Activated CD4-positive, alpha-beta T cell treated with anti-CD3 and anti-CD28 coated beads, Interleukin-2, amount 10 ng/mL, durations not matched to agents 24 days and 14 days (primary cell): ENCODE measurements around the gene NKX3-2. TPM values are rescaled to one million over a fixed set of nuclear protein-coding genes. Genes with fewer than 3 reads are reported as not detected.

Source experiments
- DNase-seq: peaks from one replicate; pipeline ENCODE4 v3.0.0; 2022
- H3K27ac Mint-ChIP-seq: one replicate; pipeline ENCODE4 v1.8.0; 2022; ENCODE audit warnings: mild to moderate bottlenecking, mixed read lengths
- H3K27me3 Mint-ChIP-seq: one replicate; pipeline ENCODE4 v1.8.0; 2022; ENCODE audit warnings: mixed read lengths
- H3K36me3 Mint-ChIP-seq: one replicate; pipeline ENCODE4 v1.8.0; 2022; ENCODE audit warnings: low read depth, mild to moderate bottlenecking, mixed read lengths
- H3K4me1 Mint-ChIP-seq: one replicate; pipeline ENCODE4 v1.8.0; 2021; ENCODE audit warnings: mixed read lengths
- H3K4me3 Mint-ChIP-seq: one replicate; pipeline ENCODE4 v1.8.0; 2022; ENCODE audit warnings: mild to moderate bottlenecking, moderate library complexity, mixed read lengths
- H3K9me3 Mint-ChIP-seq: one replicate; pipeline ENCODE4 v1.8.0; 2021; ENCODE audit warnings: mixed read lengths
- intact Hi-C: fragments of 100-400 bp; cut with micrococcal nuclease; formaldehyde crosslinking; loops from one replicate; pipeline ENCODE4 v1.15.1; 2023
- total RNA-seq: library from RNA; stranded (reverse); gene quantifications from 2 replicates; pipeline ENCODE4 v1.2.3, GENCODE V29; 2022

The NKX3-2 gene
- total RNA-seq, 1 donor from 2014 or later = not detected

GRCh38 chr4:13553081-13553480 is 8.8 kb upstream of the NKX3-2 start:
- no peaks in the 10 kb centered on the region for H3K36me3 Mint-ChIP-seq
- H3K4me1 Mint-ChIP-seq = peaks cover 10% of the 10 kb centered on the region
- no peak overlapping the region for H3K4me3 Mint-ChIP-seq
- peaks cover 37% of the 10 kb centered on the region for H3K27me3 Mint-ChIP-seq
- no peaks in the 10 kb centered on the region for H3K9me3 Mint-ChIP-seq
- DNase-seq = no peak
- H3K27ac Mint-ChIP-seq = no peak overlapping the region
- intact Hi-C loops = no loop called here

- peaks cover 4% of the 10 kb centered on the region for H3K9me3 Mint-ChIP-seq
- intact Hi-C loops = loop anchor here (1.0 to 5.0 kb wide), 3 partner anchors 697 to 1782 kb away; no protein-coding TSS in a partner anchor
- peaks cover 27% of the 10 kb centered on the region for H3K4me1 Mint-ChIP-seq
- DNase-seq = peak; percentile 95
- H3K27me3 Mint-ChIP-seq = peaks cover 61% of the 10 kb centered on the region
- H3K4me3 Mint-ChIP-seq = peak overlapping the region; percentile 80
- peak overlapping the region; percentile 9 for H3K27ac Mint-ChIP-seq
- H3K36me3 Mint-ChIP-seq = peaks cover 8% of the 10 kb centered on the region
These were observed 4.8 kb upstream of the NKX3-2 start for GRCh38 chr4:13548984-13549546.

GRCh38 chr4:13548059-13548983 is 4.0 kb upstream of the NKX3-2 start:
- DNase-seq = no peak
- peaks cover 8% of the 10 kb centered on the region for H3K36me3 Mint-ChIP-seq
- intact Hi-C loops = loop anchor here (5.0 kb wide), 1 partner anchor 1781 kb away; no protein-coding TSS in a partner anchor
- H3K4me3 Mint-ChIP-seq = peak overlapping the region; percentile 80
- H3K9me3 Mint-ChIP-seq = peaks cover 4% of the 10 kb centered on the region
- no peak overlapping the region for H3K27ac Mint-ChIP-seq
- H3K4me1 Mint-ChIP-seq = peaks cover 27% of the 10 kb centered on the region
- H3K27me3 Mint-ChIP-seq = peaks cover 62% of the 10 kb centered on the region

- peak; percentile 78 for DNase-seq
- intact Hi-C loops = loop anchor here (2.0 to 5.0 kb wide), 2 partner anchors 63 to 1780 kb away; partner anchors contain the start of gene RAB28
- Mint-ChIP-seq H3K27me3 (peaks cover 65% of the 10 kb centered on the region), H3K36me3 (peaks cover 9% of the 10 kb centered on the region), H3K27ac (peak overlapping the region; percentile 58), H3K9me3 (peaks cover 4% of the 10 kb centered on the region), H3K4me1 (peaks cover 27% of the 10 kb centered on the region), H3K4me3 (peak overlapping the region; percentile 78)
These were observed 3.3 kb upstream of the NKX3-2 start for GRCh38 chr4:13547485-13548041.

- Mint-ChIP-seq H3K36me3 (peaks cover 9% of the 10 kb centered on the region), H3K4me3 (peak overlapping the region; percentile 78), H3K4me1 (peaks cover 27% of the 10 kb centered on the region), H3K9me3 (peaks cover 4% of the 10 kb centered on the region), H3K27me3 (peaks cover 66% of the 10 kb centered on the region), H3K27ac (peak overlapping the region; percentile 10)
- intact Hi-C loops = loop anchor here (2.0 to 5.0 kb wide), 2 partner anchors 62 to 1780 kb away; partner anchors contain the start of gene RAB28
- DNase-seq = peak; percentile 77
These were observed 2.7 kb upstream of the NKX3-2 start for GRCh38 chr4:13546941-13547484.

GRCh38 chr4:13546142-13546940 is 2.0 kb upstream of the NKX3-2 start:
- Mint-ChIP-seq H3K36me3 (peaks cover 9% of the 10 kb centered on the region), H3K9me3 (peaks cover 4% of the 10 kb centered on the region), H3K4me1 (peaks cover 27% of the 10 kb centered on the region), H3K27ac (peak overlapping the region; percentile 42), H3K27me3 (peaks cover 66% of the 10 kb centered on the region), H3K4me3 (peak overlapping the region; percentile 78)
- no peak for DNase-seq
- intact Hi-C loops = loop anchor here (2.0 to 5.0 kb wide), 2 partner anchors 62 to 1779 kb away; partner anchors contain the start of gene RAB28

- intact Hi-C loops = loop anchor here (1.0 to 5.0 kb wide), 2 partner anchors 14 to 1778 kb away; no protein-coding TSS in a partner anchor
- Mint-ChIP-seq H3K4me3 (peak overlapping the region; percentile 86), H3K36me3 (peaks cover 9% of the 10 kb centered on the region), H3K4me1 (peaks cover 27% of the 10 kb centered on the region), H3K9me3 (peaks cover 4% of the 10 kb centered on the region), H3K27me3 (peaks cover 66% of the 10 kb centered on the region), H3K27ac (peak overlapping the region; percentile 76)
- DNase-seq = no peak
These were observed 1.1 kb upstream of the NKX3-2 start for GRCh38 chr4:13545394-13545808.

- intact Hi-C loops = loop anchor here (1.0 to 5.0 kb wide), 3 partner anchors 8 to 1777 kb away; no protein-coding TSS in a partner anchor
- H3K36me3 Mint-ChIP-seq = peaks cover 9% of the 10 kb centered on the region
- peaks cover 29% of the 10 kb centered on the region for H3K4me1 Mint-ChIP-seq
- H3K27me3 Mint-ChIP-seq = peaks cover 68% of the 10 kb centered on the region
- DNase-seq = peak; percentile 79
- peaks cover 4% of the 10 kb centered on the region for H3K9me3 Mint-ChIP-seq
- peak overlapping the region; percentile 86 for H3K4me3 Mint-ChIP-seq
- H3K27ac Mint-ChIP-seq = peak overlapping the region; percentile 76
These were observed 492 bp upstream of the NKX3-2 start for GRCh38 chr4:13544606-13545393.

GRCh38 chr4:13543032-13543838 is 1.1 kb downstream of the NKX3-2 start:
- peaks cover 24% of the 10 kb centered on the region for H3K4me1 Mint-ChIP-seq
- peak overlapping the region; percentile 40 for H3K4me3 Mint-ChIP-seq
- peaks cover 11% of the 10 kb centered on the region for H3K9me3 Mint-ChIP-seq
- H3K36me3 Mint-ChIP-seq = peaks cover 15% of the 10 kb centered on the region
- H3K27me3 Mint-ChIP-seq = peaks cover 72% of the 10 kb centered on the region
- peak overlapping the region; percentile 72 for H3K27ac Mint-ChIP-seq
- intact Hi-C loops = no loop called here
- peak; percentile 60 for DNase-seq

GRCh38 chr4:13542577-13543031 is 1.7 kb downstream of the NKX3-2 start:
- Mint-ChIP-seq H3K4me1 (peaks cover 24% of the 10 kb centered on the region), H3K36me3 (peaks cover 15% of the 10 kb centered on the region), H3K9me3 (peaks cover 12% of the 10 kb centered on the region), H3K27me3 (peaks cover 75% of the 10 kb centered on the region), H3K4me3 (peak overlapping the region; percentile 30), H3K27ac (peak overlapping the region; percentile 72)
- DNase-seq = peak; percentile 56
- intact Hi-C loops = no loop called here

- Mint-ChIP-seq H3K4me3 (peak overlapping the region; percentile 23), H3K4me1 (peaks cover 23% of the 10 kb centered on the region), H3K36me3 (peaks cover 16% of the 10 kb centered on the region), H3K27me3 (peaks cover 78% of the 10 kb centered on the region), H3K27ac (peak overlapping the region; percentile 41), H3K9me3 (peaks cover 12% of the 10 kb centered on the region)
- intact Hi-C loops = no loop called here
- DNase-seq = peak; percentile 77
These were observed 2.4 kb downstream of the NKX3-2 start for GRCh38 chr4:13541720-13542576.
